GM12878 (cell line): ENCODE results near the gene FBXO15. TPM values are rescaled to one million over a fixed set of nuclear protein-coding genes. Genes with fewer than 3 reads are reported as not detected.

Experiments
- ATAC-seq: fragments of 200-7000 bp; cut with Tn5 transposase; 3 replicates; pipeline ENCODE4 v1.9.1; 2020; ENCODE audit warnings: mild to moderate bottlenecking, moderate library complexity
- BruUV-seq: library from RNA; stranded (reverse); fragments of 400-500 nt; replicated peaks from 2 replicates; lab custom pipeline; 2021; lab: Mats Ljungman, UMichigan
- CTCF ChIA-PET: fragments of 300-600 bp; sonication (Branson Sonifier 250); formaldehyde crosslinking; extraction: SDS; loops from one replicate; lab custom pipeline; 2021; ENCODE audit warnings: inconsistent platforms; lab: Yijun Ruan, JAX
- POLR2A ChIA-PET: fragments of 350-600 bp; formaldehyde crosslinking; extraction: SDS; loops from one replicate; lab custom pipeline; 2021; ENCODE audit warnings: inconsistent platforms; lab: Charles Lee
- RAD21 ChIA-PET: fragments of 300-600 bp; sonication (Branson Sonifier 250); formaldehyde crosslinking; loops from one replicate; lab custom pipeline; 2023; ENCODE audit warnings: antibody characterized with exemption; ENCODE audit not compliant: unreplicated experiment; lab: Charles Lee
- SMC1A ChIA-PET: fragments of 300-600 bp; sonication (Branson Sonifier 250); formaldehyde crosslinking; loops from one replicate; lab custom pipeline; 2023; ENCODE audit not compliant: unreplicated experiment, uncharacterized antibody; lab: Charles Lee
- DNase-seq: peaks from one replicate; pipeline ENCODE4 v3.0.0-alpha.2; 2011; ENCODE audit warnings: low read depth, low spot score
- FAIRE-seq: peaks from 3 replicates; lab custom pipeline; 2011; peaks lifted over from hg19 to GRCh38; lab: Jason Lieb, UNC
- H2AFZ ChIP-seq: 2 replicates; pipeline ENCODE4 v1.6.0; 2011; ENCODE audit warnings: low read depth, low read length, control low read depth; ENCODE audit not compliant: control insufficient read depth
- H3K27ac ChIP-seq: 2 replicates; pipeline ENCODE4 v1.5.1; 2011; ENCODE audit warnings: control low read depth; ENCODE audit not compliant: control insufficient read depth, insufficient read depth
- H3K27me3 ChIP-seq, 2 experiments: replicated peaks in 1 of 2; 2 replicates each; pipeline versions ENCODE4 v1.6.0 to v1.6.1; 2011; ENCODE audit warnings: low read length in 1 of 2; ENCODE audit not compliant: control insufficient read depth in 2 of 2, insufficient read depth in 2 of 2
- H3K36me3 ChIP-seq, 2 experiments: 2 replicates each; pipeline ENCODE4 v1.5.1; 2011; ENCODE audit warnings: low read length in 1 of 2; ENCODE audit not compliant: control insufficient read depth in 2 of 2, insufficient read depth in 2 of 2
- H3K4me1 ChIP-seq: 2 replicates; pipeline ENCODE4 v1.6.1; 2011; ENCODE audit warnings: mild to moderate bottlenecking, low read length, moderate library complexity, mixed read lengths; ENCODE audit not compliant: control insufficient read depth, insufficient read depth
- H3K4me2 ChIP-seq: 2 replicates; pipeline ENCODE4 v1.6.0; 2011; ENCODE audit warnings: control low read depth; ENCODE audit not compliant: control insufficient read depth, insufficient read depth
- H3K4me3 ChIP-seq: fragments of 200-600 bp; sonication (generic); 2 replicates; pipeline ENCODE4 v1.5.1; 2016
- H3K79me2 ChIP-seq: 2 replicates; pipeline ENCODE4 v1.6.0; 2011; ENCODE audit warnings: low read length; ENCODE audit not compliant: control insufficient read depth, insufficient read depth
- H3K9ac ChIP-seq: 2 replicates; pipeline ENCODE4 v1.8.0; 2011; ENCODE audit warnings: low read length, control low read depth, mixed read lengths; ENCODE audit not compliant: control insufficient read depth, insufficient read depth
- H3K9me3 ChIP-seq: replicated peaks from 3 replicates; pipeline ENCODE4 v1.5.1; 2011; ENCODE audit warnings: mild to moderate bottlenecking, low read length; ENCODE audit not compliant: control insufficient read depth, insufficient read depth
- H4K20me1 ChIP-seq: 2 replicates; pipeline ENCODE4 v1.6.0; 2011; ENCODE audit not compliant: control insufficient read depth, insufficient read depth
- BCL11A ChIP-seq: IDR thresholded peaks from 2 replicates; pipeline ENCODE4 v1.6.1; 2011; ENCODE audit warnings: low read depth, low read length
- FOS ChIP-seq: IDR thresholded peaks from 3 replicates; pipeline ENCODE4 v1.6.1; 2011; ENCODE audit warnings: borderline replicate concordance; ENCODE audit not compliant: insufficient read length; ENCODE audit errors: extremely low read depth
- KDM1A ChIP-seq: fragments of 200-600 bp; sonication (generic); IDR thresholded peaks from 2 replicates; pipeline ENCODE4 v1.6.1; 2016; ENCODE audit warnings: borderline replicate concordance
- MYB ChIP-seq: fragments of 150-350 bp; IDR thresholded peaks from 2 replicates; pipeline ENCODE4 v1.6.1; 2014; ENCODE audit warnings: mild to moderate bottlenecking, low read depth, low read length, borderline replicate concordance
- PAX5 ChIP-seq: IDR thresholded peaks from 2 replicates; pipeline ENCODE4 v1.6.1; 2011; ENCODE audit warnings: low read depth, low read length, borderline replicate concordance
- SMARCA5 ChIP-seq: fragments of 450-650 bp; IDR thresholded peaks from 2 replicates; pipeline ENCODE4 v1.6.1; 2017; ENCODE audit warnings: mild to moderate bottlenecking
- ZNF207 ChIP-seq: fragments of 450-650 bp; IDR thresholded peaks from 2 replicates; pipeline ENCODE4 v1.6.1; 2014; ENCODE audit warnings: antibody characterized with exemption, mild to moderate bottlenecking, borderline replicate concordance
- ZZZ3 ChIP-seq: IDR thresholded peaks from 2 replicates; pipeline ENCODE4 v1.6.1; 2011; ENCODE audit warnings: low read depth; ENCODE audit not compliant: control insufficient read depth, insufficient read length
- WGBS: methylation state at CpG from one replicate; pipeline ENCODE4 v1.1.6; 2016; ENCODE audit warnings: low lambda C conversion rate; ENCODE audit not compliant: insufficient replicate concordance, insufficient coverage; ENCODE audit errors: missing lambda C conversion rate; 5-methylcytosine and 5-hydroxymethylcytosine counted together
- in situ Hi-C: fragments of 300-500 bp; cut with MboI; formaldehyde crosslinking; loops from 9 replicates; pipeline ENCODE4 v1.14.3; 2018; ENCODE audit warnings: mixed read lengths
- intact Hi-C: fragments of 100-400 bp; cut with micrococcal nuclease; formaldehyde crosslinking; loops from one replicate; pipeline ENCODE4 v1.14.2; 2022; ENCODE audit not compliant: unreplicated experiment
- polyA plus RNA-seq, 11 experiments: library from polyadenylated mRNA; depleted of rRNA in 4 of 11; unstranded in 6 of 11; stranded (reverse) in 5 of 11; fragments of >200 nt; fragmentation: Nextera tagmentation in 4 of 11; fragmentation: Illumina TruSeq in 1 of 11; extraction: Ambion mirVana in 4 of 11; extraction: Trizol in 1 of 11; gene quantifications; 1 replicate in 1 of 11; 2 replicates in 10 of 11; pipeline versions ENCODE4 v1.2.1 to v1.2.3, GENCODE V29; 2011 to 2016; ENCODE audit warnings: inconsistent platforms in 2 of 11, missing spikeins in 2 of 11, low read depth in 1 of 11
- total RNA-seq, 4 experiments: library from RNA; depleted of rRNA in 3 of 4; stranded (reverse); fragments of >200 nt in 3 of 4; fragmentation: Illumina TruSeq in 1 of 4; extraction: Trizol in 1 of 4; gene quantifications; 2 replicates each; pipeline versions ENCODE4 v1.2.1 to v1.2.3, GENCODE V29; 2013 to 2021
- TF ChIP-seq, protein P1 (sequence below): IDR thresholded peaks from 2 replicates; pipeline ENCODE4 v1.6.1; 2011; ENCODE audit warnings: borderline replicate concordance, low read depth, mild to moderate bottlenecking, moderate library complexity, low read length; ENCODE audit not compliant: insufficient read depth, poor library complexity, severe bottlenecking
- TF ChIP-seq, protein P2 (sequence below): fragments of 450-650 bp; conservative IDR thresholded peaks from 2 replicates; pipeline ENCODE4 v1.6.1; 2017; ENCODE audit warnings: mild to moderate bottlenecking, moderate library complexity

FBXO15 gene
- total and polyA plus RNA-seq, 10 of the 15 experiments (the other 5 are each of a cell fraction or from before 2014, with no cell fraction given), result 0.06 to 0.90 (median 0.22) TPM; not detected in 3

DNA sequence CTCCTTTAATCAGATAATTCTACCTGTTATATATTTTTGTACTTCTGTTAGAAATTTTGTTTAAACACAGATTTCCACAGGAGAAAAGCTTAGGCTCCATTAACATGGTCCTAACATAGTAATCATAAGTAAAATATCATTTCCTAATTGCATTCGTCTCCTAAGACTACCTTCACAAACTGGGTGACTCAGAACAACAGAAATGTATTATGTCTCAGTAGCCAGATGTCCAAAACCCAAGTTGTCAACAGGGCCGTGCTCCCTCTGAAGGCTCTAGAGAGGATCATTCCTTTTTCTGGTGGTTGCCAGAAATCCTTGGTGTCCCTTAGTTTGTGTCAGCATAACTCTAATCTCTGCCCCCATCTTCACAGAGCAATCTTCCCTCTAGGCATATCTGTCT is 5.4 kb downstream of the FBXO15 start:
- in situ Hi-C loops (no loop called here), intact Hi-C loops (no loop called here)
- FAIRE-seq (no peak), ATAC-seq (no peak), DNase-seq (no peak)
- POLR2A ChIA-PET, result no interaction called here
- WGBS, result 17% methylated on average over 2 of the region's 2 CpGs
- no peak overlapping the region for H3K9ac ChIP-seq
- SMC1A ChIA-PET, result no interaction called here
- H3K27ac ChIP-seq, result no peak overlapping the region
- H3K4me3 ChIP-seq, result no peak overlapping the region
- H3K79me2 ChIP-seq, result no peaks in the 10 kb centered on the region
- H4K20me1 ChIP-seq, result no peaks in the 10 kb centered on the region
- no peaks in the 10 kb centered on the region for H3K9me3 ChIP-seq
- no TSS peak for BruUV-seq
- H3K4me2 ChIP-seq, result no peak overlapping the region
- peaks cover 0 to 4% of the 10 kb centered on the region in 2 experiments; a peak in 1 of 4 replicates for H3K27me3 ChIP-seq
- RAD21 ChIA-PET, result no interaction called here
- TF ChIP-seq KDM1A (no peak), ZZZ3 (no peak), ZNF207 (no peak), FOS (no peak), SMARCA5 (no peak), PAX5 (no peak), BCL11A (no peak), MYB (no peak)
- TF ChIP-seq, protein P1, sequence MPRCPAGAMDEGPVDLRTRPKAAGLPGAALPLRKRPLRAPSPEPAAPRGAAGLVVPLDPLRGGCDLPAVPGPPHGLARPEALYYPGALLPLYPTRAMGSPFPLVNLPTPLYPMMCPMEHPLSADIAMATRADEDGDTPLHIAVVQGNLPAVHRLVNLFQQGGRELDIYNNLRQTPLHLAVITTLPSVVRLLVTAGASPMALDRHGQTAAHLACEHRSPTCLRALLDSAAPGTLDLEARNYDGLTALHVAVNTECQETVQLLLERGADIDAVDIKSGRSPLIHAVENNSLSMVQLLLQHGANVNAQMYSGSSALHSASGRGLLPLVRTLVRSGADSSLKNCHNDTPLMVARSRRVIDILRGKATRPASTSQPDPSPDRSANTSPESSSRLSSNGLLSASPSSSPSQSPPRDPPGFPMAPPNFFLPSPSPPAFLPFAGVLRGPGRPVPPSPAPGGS, result no peak
- TF ChIP-seq, protein P2, sequence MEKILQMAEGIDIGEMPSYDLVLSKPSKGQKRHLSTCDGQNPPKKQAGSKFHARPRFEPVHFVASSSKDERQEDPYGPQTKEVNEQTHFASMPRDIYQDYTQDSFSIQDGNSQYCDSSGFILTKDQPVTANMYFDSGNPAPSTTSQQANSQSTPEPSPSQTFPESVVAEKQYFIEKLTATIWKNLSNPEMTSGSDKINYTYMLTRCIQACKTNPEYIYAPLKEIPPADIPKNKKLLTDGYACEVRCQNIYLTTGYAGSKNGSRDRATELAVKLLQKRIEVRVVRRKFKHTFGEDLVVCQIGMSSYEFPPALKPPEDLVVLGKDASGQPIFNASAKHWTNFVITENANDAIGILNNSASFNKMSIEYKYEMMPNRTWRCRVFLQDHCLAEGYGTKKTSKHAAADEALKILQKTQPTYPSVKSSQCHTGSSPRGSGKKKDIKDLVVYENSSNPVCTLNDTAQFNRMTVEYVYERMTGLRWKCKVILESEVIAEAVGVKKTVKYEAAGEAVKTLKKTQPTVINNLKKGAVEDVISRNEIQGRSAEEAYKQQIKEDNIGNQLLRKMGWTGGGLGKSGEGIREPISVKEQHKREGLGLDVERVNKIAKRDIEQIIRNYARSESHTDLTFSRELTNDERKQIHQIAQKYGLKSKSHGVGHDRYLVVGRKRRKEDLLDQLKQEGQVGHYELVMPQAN, result no peak
- H3K4me1 ChIP-seq, result peaks cover 3% of the 10 kb centered on the region; the same call in 1 of the 2 replicates
- no peak overlapping the region for H2AFZ ChIP-seq
- H3K36me3 ChIP-seq, result no peaks in the 10 kb centered on the region
- CTCF ChIA-PET, result no interaction called here
